WTC11 (cell line): ENCODE results near the gene ATP5MC2. TPM values are rescaled to one million over a fixed set of nuclear protein-coding genes. Genes with fewer than 3 reads are reported as not detected.
A peak's percentile ranks its signal among the peaks of the same experiment; 100 is the strongest.

ENCODE experiments used
- ATAC-seq: fragments of 200-7000 bp; cut with Tn5 transposase; 2 replicates; pipeline ENCODE4 v1.10.0; 2021; ENCODE audit warnings: mild to moderate bottlenecking, moderate library complexity
- CTCF ChIA-PET: fragments of 300-600 bp; sonication (Branson Sonifier 250); formaldehyde crosslinking; loops from one replicate; lab custom pipeline; 2021; ENCODE audit warnings: antibody characterized with exemption; lab: Charles Lee
- POLR2A ChIA-PET: fragments of 350-600 bp; sonication (Branson Sonifier 250); formaldehyde crosslinking; loops from one replicate; lab custom pipeline; 2021; ENCODE audit warnings: antibody characterized with exemption; lab: Charles Lee
- DNase-seq: peaks from one replicate; pipeline ENCODE4 v3.0.0; 2021; ENCODE audit warnings: low spot score
- H3K27ac Mint-ChIP-seq: 2 replicates; pipeline ENCODE4 v1.8.0; 2021; ENCODE audit warnings: mixed read lengths
- H3K27me3 Mint-ChIP-seq: 2 replicates; pipeline ENCODE4 v1.8.0; 2021; ENCODE audit warnings: low read depth, mild to moderate bottlenecking, moderate library complexity, mixed read lengths
- H3K36me3 Mint-ChIP-seq: 2 replicates; pipeline ENCODE4 v1.8.0; 2021; ENCODE audit warnings: mixed read lengths
- H3K4me1 Mint-ChIP-seq: 2 replicates; pipeline ENCODE4 v1.8.0; 2022; ENCODE audit warnings: mixed read lengths
- H3K4me3 Mint-ChIP-seq: 2 replicates; pipeline ENCODE4 v1.8.0; 2021; ENCODE audit warnings: mild to moderate bottlenecking, moderate library complexity, mixed read lengths
- H3K9me3 Mint-ChIP-seq: 2 replicates; pipeline ENCODE4 v1.8.0; 2021; ENCODE audit warnings: mixed read lengths
- ATF2 ChIP-seq: sonication (generic); formaldehyde crosslinking; IDR thresholded peaks from 2 replicates; pipeline ENCODE4 v1.8.1; 2022; ENCODE audit warnings: low read depth, missing genetic modification reagents, borderline replicate concordance
- CBFB ChIP-seq: sonication (generic); formaldehyde crosslinking; IDR thresholded peaks from 2 replicates; pipeline ENCODE4 v1.8.1; 2022; ENCODE audit warnings: mild to moderate bottlenecking, low read depth, missing genetic modification reagents
- E2F4 ChIP-seq: sonication (generic); formaldehyde crosslinking; IDR thresholded peaks from 2 replicates; pipeline ENCODE4 v1.8.1; 2022; ENCODE audit warnings: low read depth, mild to moderate bottlenecking, moderate library complexity, missing genetic modification reagents, borderline replicate concordance
- FOXK1 ChIP-seq: sonication (generic); formaldehyde crosslinking; IDR thresholded peaks from 2 replicates; pipeline ENCODE4 v1.8.0; 2022; ENCODE audit warnings: mild to moderate bottlenecking, moderate library complexity, missing genetic modification reagents
- IRF2 ChIP-seq: sonication (generic); formaldehyde crosslinking; IDR thresholded peaks from 2 replicates; pipeline ENCODE4 v1.8.0; 2022; ENCODE audit warnings: low read depth, missing genetic modification reagents, borderline replicate concordance
- JAZF1 ChIP-seq: fragments of 250-450 bp; sonication (Bioruptor Pico); IDR thresholded peaks from 2 replicates; pipeline ENCODE4 v1.9.0; 2021; ENCODE audit warnings: moderate library complexity, mild to moderate bottlenecking, inconsistent platforms
- MXD4 ChIP-seq: fragments of 250-450 bp; sonication (Bioruptor Pico); IDR thresholded peaks from 2 replicates; pipeline ENCODE4 v1.8.0; 2021; ENCODE audit warnings: mild to moderate bottlenecking, moderate library complexity, borderline replicate concordance
- MYBL2 ChIP-seq: sonication (generic); formaldehyde crosslinking; IDR thresholded peaks from 2 replicates; pipeline ENCODE4 v1.8.1; 2023; ENCODE audit warnings: mild to moderate bottlenecking, moderate library complexity, missing genetic modification reagents
- NFE2L1 ChIP-seq: sonication (generic); formaldehyde crosslinking; IDR thresholded peaks from 2 replicates; pipeline ENCODE4 v1.8.1; 2023; ENCODE audit warnings: missing genetic modification reagents
- NR2C2 ChIP-seq: sonication (generic); formaldehyde crosslinking; IDR thresholded peaks from 2 replicates; pipeline ENCODE4 v1.8.0; 2022; ENCODE audit warnings: mild to moderate bottlenecking, missing genetic modification reagents
- SP1 ChIP-seq: sonication (generic); formaldehyde crosslinking; conservative IDR thresholded peaks from 2 replicates; pipeline ENCODE4 v1.8.1; 2022; ENCODE audit warnings: missing genetic modification reagents
- TCF7 ChIP-seq: sonication (generic); formaldehyde crosslinking; IDR thresholded peaks from 2 replicates; pipeline ENCODE4 v1.8.0; 2022; ENCODE audit warnings: mild to moderate bottlenecking, low read depth, missing genetic modification reagents, moderate library complexity
- TP53 ChIP-seq: sonication (generic); formaldehyde crosslinking; IDR thresholded peaks from 2 replicates; pipeline ENCODE4 v1.8.1; 2023; ENCODE audit warnings: mild to moderate bottlenecking, missing genetic modification reagents
- ZBTB43 ChIP-seq: sonication (generic); formaldehyde crosslinking; IDR thresholded peaks from 2 replicates; pipeline ENCODE4 v1.8.1; 2023; ENCODE audit warnings: mild to moderate bottlenecking, missing genetic modification reagents
- ZNF219 ChIP-seq: sonication (generic); formaldehyde crosslinking; IDR thresholded peaks from 2 replicates; pipeline ENCODE4 v1.8.0; 2023; ENCODE audit warnings: missing genetic modification reagents, mild to moderate bottlenecking, borderline replicate concordance
- ZNF263 ChIP-seq: sonication (generic); formaldehyde crosslinking; IDR thresholded peaks from 2 replicates; pipeline ENCODE4 v1.8.1; 2022; ENCODE audit warnings: low read depth, mild to moderate bottlenecking, moderate library complexity, missing genetic modification reagents
- ZNF416 ChIP-seq: fragments of 250-450 bp; sonication (Bioruptor Pico); IDR thresholded peaks from 2 replicates; pipeline ENCODE4 v1.9.0; 2021; ENCODE audit warnings: mild to moderate bottlenecking, inconsistent platforms
- total RNA-seq: library from RNA; stranded (reverse); gene quantifications from 3 replicates; pipeline ENCODE4 v1.2.3, GENCODE V29; 2021
- TF ChIP-seq, protein P1 (sequence below): sonication (generic); formaldehyde crosslinking; conservative IDR thresholded peaks from 2 replicates; pipeline ENCODE4 v1.8.1; 2023; ENCODE audit warnings: mild to moderate bottlenecking, low read depth, missing genetic modification reagents, moderate library complexity
- TF ChIP-seq, protein P2 (sequence below): sonication (generic); formaldehyde crosslinking; IDR thresholded peaks from 2 replicates; pipeline ENCODE4 v1.8.0; 2022; ENCODE audit warnings: mild to moderate bottlenecking, missing genetic modification reagents
- TF ChIP-seq, protein P3 (sequence below): sonication (generic); formaldehyde crosslinking; IDR thresholded peaks from 2 replicates; pipeline ENCODE4 v1.8.0; 2023; ENCODE audit warnings: missing genetic modification reagents

Gene ATP5MC2
- total RNA-seq, 1 experiment from 2014 or later: 411 TPM

DNA sequence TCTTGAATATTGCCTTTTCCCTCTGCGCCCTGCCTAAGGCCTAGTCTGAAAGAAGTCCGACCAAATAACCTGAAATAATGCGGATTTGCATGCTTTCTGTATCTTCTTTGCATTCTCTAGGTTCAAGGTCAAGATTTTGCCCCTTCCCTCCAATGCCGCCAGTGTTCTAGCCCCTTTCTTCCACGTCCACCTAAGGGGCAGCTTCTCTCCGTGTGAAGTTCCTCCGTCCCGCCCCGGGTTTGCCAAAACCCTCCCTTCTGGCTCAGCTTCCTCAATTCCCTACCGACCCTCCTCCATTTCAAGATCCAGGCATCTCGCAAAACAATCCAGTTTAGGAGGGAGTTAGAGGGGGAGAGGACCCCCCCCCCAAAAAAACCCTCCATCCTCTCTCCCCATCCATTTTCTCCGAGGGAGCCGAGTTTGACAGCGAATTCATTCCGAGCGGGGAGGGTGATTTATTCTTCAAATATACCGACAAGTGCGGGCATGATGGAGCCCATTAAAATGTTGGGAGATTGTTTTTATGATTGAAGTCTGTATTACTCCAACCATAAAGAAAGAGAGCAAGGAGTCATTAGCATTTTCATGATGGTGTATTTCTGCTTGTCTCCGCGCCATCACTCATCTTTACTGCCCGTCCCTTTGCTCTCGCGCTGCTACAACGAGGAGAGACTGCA is 20.9 kb upstream of the ATP5MC2 start:
- Mint-ChIP-seq H3K4me3 (peak overlapping the region; percentile 78), H3K27ac (peak overlapping the region; percentile 100), H3K4me1 (peaks cover 38% of the 10 kb centered on the region), H3K9me3 (peaks cover under 1% of the 10 kb centered on the region; the same call in 1 of the 2 replicates), H3K27me3 (peaks cover 60% of the 10 kb centered on the region), H3K36me3 (no peaks in the 10 kb centered on the region)
- ChIA-PET CTCF (interaction anchor here (1.2 to 8.4 kb wide), 4 partner anchors 21 to 153 kb away, joined by 6 to 232 read pairs (median 22); partner anchors contain the start of gene ATP5MC2), POLR2A (interaction anchor here (0.7 to 1.7 kb wide), 2 partner anchors 21 to 605 kb away, joined by 3 to 5 read pairs; partner anchors contain the start of gene ATP5MC2)
- DNase-seq: no peak
- TF ChIP-seq TP53 (CRISPR knock-in tag) (no peak), ZNF416 (CRISPR knock-in tag) (no peak), ZBTB43 (CRISPR knock-in tag) (no peak), NR2C2 (CRISPR knock-in tag) (no peak), CBFB (CRISPR knock-in tag) (no peak), IRF2 (CRISPR knock-in tag) (no peak), ATF2 (CRISPR knock-in tag) (no peak), TCF7 (CRISPR knock-in tag) (no peak), FOXK1 (CRISPR knock-in tag) (no peak), ZNF263 (CRISPR knock-in tag) (no peak), ZNF219 (CRISPR knock-in tag) (no peak), E2F4 (CRISPR knock-in tag) (no peak), NFE2L1 (peak; percentile 39; the same call in 1 of the 2 replicates), MYBL2 (CRISPR knock-in tag) (no peak), SP1 (CRISPR knock-in tag) (0 out of 2 replicates have a peak, but pooled peaks have one; percentile 36), JAZF1 (CRISPR knock-in tag) (no peak), MXD4 (CRISPR knock-in tag) (no peak)
- TF ChIP-seq, protein P1, sequence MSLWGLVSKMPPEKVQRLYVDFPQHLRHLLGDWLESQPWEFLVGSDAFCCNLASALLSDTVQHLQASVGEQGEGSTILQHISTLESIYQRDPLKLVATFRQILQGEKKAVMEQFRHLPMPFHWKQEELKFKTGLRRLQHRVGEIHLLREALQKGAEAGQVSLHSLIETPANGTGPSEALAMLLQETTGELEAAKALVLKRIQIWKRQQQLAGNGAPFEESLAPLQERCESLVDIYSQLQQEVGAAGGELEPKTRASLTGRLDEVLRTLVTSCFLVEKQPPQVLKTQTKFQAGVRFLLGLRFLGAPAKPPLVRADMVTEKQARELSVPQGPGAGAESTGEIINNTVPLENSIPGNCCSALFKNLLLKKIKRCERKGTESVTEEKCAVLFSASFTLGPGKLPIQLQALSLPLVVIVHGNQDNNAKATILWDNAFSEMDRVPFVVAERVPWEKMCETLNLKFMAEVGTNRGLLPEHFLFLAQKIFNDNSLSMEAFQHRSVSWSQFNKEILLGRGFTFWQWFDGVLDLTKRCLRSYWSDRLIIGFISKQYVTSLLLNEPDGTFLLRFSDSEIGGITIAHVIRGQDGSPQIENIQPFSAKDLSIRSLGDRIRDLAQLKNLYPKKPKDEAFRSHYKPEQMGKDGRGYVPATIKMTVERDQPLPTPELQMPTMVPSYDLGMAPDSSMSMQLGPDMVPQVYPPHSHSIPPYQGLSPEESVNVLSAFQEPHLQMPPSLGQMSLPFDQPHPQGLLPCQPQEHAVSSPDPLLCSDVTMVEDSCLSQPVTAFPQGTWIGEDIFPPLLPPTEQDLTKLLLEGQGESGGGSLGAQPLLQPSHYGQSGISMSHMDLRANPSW (CRISPR knock-in tag): no peak
- TF ChIP-seq, protein P2, sequence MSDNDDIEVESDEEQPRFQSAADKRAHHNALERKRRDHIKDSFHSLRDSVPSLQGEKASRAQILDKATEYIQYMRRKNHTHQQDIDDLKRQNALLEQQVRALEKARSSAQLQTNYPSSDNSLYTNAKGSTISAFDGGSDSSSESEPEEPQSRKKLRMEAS (CRISPR knock-in tag): 0 out of 2 replicates have a peak, but pooled peaks have one; percentile 1
- TF ChIP-seq, protein P3, sequence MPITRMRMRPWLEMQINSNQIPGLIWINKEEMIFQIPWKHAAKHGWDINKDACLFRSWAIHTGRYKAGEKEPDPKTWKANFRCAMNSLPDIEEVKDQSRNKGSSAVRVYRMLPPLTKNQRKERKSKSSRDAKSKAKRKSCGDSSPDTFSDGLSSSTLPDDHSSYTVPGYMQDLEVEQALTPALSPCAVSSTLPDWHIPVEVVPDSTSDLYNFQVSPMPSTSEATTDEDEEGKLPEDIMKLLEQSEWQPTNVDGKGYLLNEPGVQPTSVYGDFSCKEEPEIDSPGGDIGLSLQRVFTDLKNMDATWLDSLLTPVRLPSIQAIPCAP: no peak
- ATAC-seq: peak; percentile 4; the same call in 1 of the 2 replicates
